Measurements from ENCODE around the gene UBAC2.
A peak's percentile ranks its signal among the peaks of the same experiment; 100 is the strongest.
"Not testable (repeated sequence)": the region's sequence is repeated elsewhere in the genome, so short reads cannot be mapped to it uniquely, and the experiment has no call there.

The UBAC2 gene

DNA sequence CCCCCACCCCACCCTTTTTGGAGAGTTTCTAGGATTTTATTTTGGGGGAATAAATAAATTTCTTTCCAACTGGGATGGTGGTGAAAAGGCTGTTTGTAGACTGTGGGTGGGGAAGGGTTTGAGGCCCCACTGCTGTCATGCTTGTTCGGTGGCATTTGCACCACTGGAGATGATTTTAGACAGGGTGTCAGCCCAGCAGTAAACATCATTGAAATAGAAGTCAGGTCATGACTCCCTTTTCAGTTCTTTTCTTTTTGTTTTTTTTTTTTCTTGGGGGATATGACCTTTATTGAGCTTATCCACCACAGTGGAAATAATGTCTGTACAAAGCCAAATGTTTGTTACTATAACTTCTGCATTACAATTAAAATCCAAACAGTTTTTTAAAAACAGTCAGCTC lies 14.1 kb downstream of the UBAC2 start:
- no peak for DNase-seq (ENCODE audit: low read depth)

DNA sequence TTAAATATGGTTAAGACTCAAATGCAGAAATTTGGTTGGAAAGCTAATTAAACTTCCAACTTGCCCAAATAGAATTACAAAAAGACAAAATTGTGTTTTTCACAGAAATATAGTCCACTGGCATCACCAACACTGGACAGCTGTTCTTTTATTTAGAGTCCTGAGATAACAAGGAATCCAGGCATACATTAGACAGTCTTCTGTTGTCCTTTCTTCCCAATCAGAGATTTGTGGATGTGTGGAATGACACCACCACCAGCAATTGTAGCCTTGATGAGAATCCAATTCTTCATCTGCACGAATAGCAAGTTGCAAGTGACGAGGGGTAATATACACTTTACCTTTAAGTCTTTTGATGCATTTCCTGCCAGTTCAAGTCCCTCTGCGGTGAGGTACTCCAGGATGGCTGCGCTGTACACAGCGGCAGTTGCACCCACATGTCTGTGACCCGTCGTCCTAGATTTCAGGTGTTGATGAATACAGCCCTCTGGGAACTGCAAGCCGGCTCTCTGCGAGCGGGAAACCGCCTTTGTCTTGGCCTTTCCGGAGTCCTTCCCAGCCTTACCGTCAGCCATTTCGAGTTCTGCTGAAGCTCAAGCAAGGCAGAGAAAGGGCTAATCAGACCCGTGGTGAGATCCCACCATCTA lies 14.7 kb downstream of the UBAC2 start:
- DNase-seq (ENCODE audit: low read depth): no peak

DNA sequence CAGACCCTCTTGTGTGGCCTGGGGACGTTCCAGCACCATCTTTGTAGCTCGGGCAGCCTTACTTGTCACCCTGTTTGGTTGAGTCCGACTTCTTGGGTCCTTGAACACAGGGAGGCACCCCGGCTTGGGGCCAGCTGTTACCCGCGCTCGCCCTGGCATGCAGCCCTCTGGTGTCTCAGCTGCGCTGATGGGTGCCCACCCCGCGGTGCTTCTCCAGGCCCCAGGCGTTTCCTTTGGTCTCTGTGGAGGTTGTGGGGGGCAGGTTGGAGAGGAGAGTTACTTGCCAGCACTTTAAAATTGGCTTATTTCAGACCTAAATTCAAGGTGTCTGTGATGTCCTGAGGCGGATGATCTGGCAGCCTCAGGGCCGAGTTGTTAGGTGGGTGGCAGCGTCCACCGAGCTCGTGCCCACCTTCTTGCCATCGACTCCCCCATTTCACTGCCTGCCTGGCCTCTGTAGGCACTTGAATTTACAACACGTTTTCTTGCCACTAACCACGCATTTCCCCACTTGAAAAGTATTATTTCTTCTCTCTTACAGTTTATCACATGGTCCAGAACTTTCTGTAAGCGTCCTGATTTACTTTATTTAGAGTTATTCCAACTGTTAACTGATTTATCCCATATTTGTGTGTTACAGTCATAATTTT lies 16.9 kb downstream of the UBAC2 start:
- no peak for DNase-seq (ENCODE audit: low read depth)

DNA sequence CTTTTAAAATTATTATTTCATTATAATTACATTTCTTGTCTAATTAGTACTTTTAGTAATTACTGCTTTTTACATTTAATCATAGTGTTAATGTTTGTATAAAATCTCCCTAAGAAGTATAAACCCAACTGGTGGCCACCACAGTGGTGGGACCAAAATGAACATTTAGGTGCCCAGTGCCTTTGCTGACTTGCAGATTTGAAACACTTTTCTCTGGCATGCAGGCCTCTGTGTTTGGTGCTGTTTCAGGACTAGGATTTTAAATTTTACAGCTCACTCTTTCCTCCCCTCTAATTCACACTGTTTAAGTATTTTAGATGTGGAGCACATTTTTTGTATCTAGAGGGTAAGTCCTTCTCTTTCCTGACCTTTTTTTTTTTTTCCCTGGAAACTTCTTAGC lies 17.5 kb downstream of the UBAC2 start:
- DNase-seq (ENCODE audit: low read depth): no peak

DNA sequence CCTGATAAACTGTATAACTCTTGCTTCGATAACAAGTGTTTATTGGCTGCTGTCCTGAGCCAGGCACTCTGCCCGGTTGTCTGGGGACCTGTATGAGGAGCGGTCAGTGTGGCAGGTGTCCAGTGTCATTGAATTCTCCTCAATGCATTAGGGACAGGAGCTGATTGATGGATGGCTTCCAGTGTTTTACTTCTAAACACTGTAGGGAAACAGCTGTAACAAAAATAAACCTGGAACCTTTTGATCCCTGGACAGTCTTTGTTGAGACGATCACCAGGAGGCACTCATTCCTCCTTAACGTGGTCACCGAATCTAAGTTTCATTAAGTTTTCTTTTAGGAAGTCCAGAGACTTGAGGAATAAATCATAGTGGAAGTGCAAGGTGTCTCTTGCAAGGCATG lies 17.9 kb downstream of the UBAC2 start:
- DNase-seq (ENCODE audit: low read depth): no peak

DNA sequence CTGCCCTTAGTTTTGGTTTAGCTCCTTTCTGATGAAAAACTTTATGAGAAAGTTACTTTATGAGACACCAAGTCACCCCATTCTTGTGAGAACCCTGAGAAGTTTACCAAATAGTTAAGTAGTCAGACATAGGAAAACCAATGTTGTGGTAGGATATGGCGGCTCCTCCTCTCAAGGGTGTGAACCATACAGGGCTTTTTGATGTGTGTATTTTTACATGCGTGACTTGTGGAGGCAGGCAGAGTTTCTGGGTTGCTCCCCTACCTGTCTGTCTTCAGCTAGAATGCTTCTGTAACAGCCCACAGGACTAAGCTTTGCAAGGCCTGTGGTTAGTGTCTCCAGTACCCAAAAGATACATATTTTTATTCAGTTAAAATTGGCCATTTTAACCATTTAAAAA lies 18.3 kb downstream of the UBAC2 start:
- peak; percentile 47 for DNase-seq (ENCODE audit: low read depth)

DNA sequence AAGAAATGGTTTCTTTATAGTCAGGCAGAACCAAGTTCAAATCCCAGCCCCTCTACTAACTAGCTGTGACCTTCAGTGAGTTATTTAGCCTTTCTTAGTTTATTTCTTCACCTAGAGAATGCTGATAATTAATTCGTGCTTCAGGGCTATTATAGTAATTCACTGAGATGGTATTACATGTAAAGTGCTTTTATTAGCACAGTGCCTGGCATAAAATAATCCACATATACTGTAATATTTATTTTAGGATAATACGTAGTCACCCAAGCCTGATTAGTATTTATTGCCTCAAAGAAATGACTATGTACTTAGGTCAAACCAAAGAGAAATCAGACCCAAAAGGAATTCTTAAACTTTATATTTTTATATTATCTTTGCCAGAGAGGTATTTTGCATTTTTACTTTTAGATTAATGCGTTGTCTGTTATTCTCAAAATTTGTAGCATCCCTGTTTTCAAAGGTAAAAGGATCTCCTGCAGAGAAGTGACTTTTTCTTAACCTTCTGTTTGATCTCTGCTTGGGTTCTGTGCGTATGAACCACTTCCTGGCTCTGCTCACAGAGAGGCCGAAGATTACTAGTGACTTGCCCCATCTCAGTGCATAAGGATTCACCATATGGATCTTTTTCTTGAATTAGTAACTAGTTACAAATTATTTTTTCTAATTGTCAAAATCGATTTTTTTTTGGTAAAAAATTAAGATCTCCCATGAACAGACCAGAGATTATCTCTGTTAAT lies 19.7 kb downstream of the UBAC2 start:
- no peak for DNase-seq (ENCODE audit: low read depth)

DNA sequence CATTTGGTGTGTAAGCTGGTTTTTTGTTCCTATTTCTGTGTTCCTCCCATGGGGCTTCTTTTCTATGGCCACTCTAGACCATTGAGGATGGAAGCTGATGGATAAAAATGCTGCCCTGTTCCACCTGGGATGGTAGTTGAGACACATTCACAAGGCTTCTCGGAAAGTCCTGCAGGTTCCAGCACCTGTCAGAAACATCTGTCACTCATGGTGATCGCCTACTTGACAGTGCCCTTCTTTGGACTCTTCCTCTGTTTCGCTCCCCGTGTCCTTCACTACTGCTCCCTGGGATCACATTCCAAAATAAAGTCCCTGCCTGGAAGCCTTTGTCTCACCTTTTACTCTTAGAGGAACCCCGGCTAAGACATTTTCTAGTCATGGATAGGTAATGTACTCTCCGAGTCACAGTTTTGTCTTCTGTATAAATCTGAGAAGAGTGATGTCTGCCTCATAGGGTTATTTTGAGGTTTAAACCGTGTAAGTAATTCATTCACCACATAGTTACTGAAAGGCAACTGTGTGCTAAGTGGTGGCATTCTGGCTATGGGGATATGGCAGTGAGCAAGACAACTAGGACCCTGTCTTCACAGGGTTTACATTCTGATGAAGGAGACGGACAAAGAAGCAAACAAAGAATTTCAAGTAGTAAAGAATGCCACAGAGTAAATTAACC lies 21.0 kb downstream of the UBAC2 start:
- DNase-seq (ENCODE audit: low read depth): no peak

DNA sequence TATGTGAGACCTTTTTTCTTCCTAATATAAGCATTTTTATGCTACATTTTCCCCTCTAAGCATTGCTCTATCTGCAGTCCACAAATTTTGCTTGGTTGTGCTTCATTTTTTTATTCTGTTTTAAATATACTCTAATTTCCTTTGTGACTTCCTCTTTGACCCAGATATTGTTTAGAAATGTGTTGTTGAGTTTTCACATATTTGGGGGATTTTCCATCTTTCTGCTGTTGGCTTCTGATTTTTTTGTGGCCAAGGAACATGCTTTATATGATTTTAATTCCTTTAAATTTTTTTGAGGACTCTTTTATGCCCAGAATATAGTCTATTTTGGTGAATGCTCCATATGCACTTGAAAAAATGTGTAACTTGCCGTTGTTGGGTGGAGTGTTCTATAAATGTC lies 22.9 kb downstream of the UBAC2 start:
- DNase-seq (ENCODE audit: low read depth): no peak

DNA sequence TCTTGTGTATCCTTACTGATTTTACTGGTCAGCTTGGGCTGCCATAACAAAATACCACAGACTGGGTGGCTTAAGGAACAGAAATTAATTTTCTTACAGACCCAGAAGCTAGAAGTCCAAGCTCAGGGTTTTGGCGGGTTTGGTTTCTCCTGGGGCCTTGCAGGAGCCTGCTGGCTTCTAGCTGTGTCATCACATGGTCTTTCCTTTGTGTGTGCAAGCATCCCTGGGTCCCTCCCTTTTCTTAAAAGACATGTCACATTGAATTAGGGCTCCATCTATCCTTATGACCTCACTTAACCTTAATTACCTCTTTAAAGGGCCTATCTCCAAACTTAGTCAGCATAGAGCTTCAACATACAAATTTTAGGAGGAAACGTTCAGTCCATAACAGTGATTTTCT lies 23.4 kb downstream of the UBAC2 start:
- DNase-seq (ENCODE audit: low read depth): no peak

DNA sequence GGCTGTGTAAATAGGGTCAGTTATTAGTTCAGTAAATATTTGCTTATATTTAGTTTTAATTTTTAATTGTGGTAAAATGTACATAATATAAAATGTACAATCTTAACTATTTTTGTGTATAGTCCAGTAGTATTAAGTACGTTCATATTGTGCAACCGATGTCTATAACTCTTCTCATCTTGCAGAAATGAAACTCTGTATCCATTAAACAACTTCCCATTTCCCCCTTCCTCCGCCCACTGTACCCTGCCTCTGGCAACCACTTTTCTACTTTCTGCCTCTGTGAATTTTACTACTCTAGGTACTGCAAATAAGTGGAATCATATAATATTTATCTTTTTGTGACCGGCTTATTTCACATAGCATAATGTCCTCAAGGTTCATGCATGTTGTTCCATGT lies 24.4 kb downstream of the UBAC2 start:
- DNase-seq (ENCODE audit: low read depth): no peak

DNA sequence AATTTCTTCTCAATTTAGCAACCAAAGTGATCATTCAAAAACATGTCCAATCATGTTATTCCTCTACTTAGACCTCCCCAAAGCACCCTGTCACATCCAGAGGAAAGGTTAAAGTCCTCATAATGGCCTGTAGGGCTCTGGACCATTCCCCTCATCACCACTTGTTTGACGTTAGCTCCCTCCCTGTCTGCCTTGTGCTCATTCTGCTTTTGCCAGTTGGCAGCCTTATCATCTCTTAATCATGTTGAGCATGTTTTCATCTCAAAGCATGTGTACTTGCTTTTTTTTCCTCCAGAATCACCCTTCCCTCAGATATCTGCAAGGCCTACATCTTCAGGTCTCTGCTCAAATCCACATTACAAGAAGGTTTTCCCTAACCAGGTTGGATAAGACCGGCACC lies 25.9 kb downstream of the UBAC2 start:
- no peak for DNase-seq (ENCODE audit: low read depth)

DNA sequence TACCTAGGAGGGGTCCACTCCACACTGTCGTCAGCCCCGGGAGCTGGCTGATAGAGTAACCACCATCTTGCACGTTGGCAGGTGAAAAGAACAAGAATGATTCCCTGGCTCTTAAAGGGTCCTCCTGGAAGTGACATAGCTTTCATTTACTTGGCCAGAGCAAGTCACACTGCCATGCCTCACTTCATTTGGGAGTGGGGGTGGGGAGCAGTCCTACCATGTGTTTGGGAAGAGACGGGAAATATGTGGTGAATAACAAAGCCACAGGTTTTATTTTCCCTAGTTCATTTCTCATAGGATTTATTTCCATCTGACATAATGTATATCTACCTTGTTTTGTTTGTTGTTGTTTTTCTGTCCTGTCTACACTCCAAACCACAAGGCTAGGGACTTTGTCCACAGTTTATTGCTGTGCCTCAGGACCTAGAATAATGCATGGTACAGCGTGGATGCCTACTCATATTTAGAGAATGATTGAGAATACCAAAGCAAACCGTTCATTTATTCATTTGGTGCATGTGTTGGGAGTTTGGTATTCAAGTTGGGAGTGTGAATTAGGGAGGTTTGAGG lies 26.8 kb downstream of the UBAC2 start:
- DNase-seq (ENCODE audit: low read depth): no peak

DNA sequence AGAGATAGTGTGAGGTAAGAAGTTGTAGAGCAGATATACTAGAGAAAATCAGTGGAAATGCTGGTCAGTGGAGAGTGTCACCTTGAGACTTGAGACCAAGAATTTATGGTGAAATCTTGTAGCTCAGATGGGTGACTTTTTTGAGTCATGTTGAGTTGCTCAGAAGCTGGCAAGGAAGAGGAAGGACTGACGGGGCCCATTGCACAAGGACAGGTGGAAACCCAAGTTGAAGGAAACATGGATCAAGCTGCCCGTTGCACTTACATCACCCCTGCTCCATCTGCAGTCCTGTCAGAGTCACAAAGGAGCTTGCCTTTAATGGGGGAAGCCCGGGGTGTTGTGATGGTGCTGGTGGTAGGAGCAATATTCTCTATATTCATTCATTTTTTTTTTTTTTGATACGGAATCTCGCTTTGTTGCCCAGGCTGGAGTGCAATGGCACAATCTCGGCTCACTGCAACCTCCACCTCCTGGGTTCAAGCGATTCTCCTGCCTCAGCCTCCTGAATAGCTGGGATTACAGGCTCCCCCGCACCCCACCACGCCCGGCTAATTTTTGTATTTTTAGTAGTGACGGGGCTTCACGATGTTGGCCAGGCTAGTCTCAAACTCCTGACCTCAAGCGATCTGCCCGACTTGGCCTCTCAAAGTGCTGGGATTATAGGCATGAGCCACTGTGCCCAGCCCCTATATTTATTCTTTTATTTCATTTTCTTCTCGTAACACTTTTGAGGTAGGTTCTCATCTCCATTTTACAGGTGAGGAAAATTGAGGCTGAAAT lies 27.4 kb downstream of the UBAC2 start:
- no peak for DNase-seq (ENCODE audit: low read depth)

DNA sequence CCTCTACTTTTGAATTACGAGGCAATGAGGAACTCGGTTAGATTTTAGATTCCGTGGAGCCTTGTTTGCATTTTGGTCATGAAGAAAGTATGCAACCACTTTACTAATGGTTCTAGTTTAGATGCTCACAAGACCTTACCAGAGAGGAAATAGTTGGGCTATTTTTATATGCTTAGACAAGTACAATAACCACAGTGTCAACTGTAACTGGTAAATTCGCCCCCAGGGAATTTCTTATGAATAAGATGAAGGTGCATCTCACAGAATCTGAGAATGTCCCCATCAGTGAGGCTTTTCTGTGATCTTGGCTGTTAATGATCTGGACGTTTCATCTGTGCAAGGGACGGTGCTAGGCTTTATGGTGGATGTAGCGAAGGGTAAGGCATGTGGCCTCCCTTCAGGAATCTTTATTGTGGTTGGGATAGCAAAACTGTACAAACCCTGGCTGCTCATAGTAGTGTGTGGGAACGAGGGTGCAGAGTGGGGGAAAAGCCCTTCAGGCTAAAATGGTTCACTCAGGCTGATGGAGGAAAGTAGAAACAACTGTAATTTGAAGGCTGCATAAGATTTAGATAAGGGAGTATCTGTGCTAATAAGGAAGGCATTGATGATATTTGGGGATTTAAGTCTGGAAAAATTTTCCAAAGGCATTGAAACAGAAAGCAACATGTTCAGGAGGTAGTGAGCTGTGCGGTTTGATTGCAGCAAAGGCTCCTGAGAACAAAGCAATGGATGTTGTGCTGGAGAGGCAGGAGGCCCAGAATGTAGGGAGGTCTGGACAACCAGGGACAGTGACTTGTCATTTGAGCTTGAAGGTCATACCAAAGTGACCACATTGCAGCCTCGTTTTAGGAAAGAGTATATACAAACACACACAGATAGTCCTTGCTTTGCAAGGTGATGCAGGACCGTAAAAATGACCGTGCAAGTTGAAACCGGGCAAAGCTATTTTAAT lies 28.4 kb downstream of the UBAC2 start:
- DNase-seq (ENCODE audit: low read depth): no peak

DNA sequence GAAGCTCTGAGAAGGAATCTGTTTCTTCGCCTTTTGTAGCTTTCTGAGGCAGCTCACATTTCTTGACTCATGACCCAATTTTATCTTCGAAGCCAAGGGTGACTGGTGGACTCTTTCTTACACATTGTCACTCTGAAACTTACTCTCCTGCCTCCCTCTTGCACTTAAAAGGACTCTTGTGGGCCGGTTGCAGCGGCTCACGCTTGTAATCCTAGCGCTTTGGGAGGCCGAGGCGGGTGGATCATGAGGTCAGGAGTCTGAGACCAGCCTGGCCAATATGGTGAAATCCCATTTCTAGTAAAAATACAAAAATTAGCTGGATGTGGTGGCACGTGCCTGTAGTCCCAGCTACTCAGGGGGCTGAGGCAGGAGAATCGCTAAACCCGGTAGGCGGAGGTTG lies 29.9 kb downstream of the UBAC2 start:
- not testable (repeated sequence) for DNase-seq (ENCODE audit: low read depth)

DNA sequence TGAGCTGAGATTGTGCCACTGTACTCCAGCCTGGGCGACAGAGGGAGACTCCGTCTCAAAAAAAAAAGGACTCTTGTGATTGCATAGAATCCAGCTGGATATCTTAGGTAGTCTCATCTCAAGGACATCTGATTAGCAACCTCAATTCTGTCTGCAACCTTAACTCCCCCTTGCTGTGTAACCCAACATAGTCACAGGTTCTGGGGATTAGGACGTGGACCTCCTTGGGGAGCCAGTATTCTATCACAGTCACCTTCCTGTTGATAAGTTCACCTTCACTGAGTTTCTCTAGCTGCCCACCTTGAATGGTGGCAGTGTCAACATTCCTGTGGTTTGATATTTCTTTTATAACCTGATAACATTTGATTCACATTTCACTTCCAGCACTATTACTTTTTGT lies 30.3 kb downstream of the UBAC2 start:
- no peak for DNase-seq (ENCODE audit: low read depth)

DNA sequence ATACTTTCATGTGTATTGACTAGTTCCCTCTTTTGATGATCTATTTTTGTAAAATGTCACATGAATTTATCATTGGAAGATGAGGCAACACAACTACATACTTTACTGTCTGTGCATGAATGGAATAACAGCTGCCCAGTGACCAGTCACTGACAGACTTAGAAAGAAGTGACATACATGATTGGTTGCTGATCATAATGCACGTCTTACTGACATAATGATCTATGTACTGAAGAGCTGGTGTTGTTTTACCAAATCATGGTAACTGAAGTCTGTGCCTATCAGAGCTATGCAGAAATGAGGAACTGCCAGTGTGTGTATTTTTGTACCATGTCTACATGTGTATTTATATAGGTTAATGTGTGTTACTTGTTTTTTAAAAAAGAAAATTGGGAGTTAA lies 31.1 kb downstream of the UBAC2 start:
- DNase-seq (ENCODE audit: low read depth): no peak

DNA sequence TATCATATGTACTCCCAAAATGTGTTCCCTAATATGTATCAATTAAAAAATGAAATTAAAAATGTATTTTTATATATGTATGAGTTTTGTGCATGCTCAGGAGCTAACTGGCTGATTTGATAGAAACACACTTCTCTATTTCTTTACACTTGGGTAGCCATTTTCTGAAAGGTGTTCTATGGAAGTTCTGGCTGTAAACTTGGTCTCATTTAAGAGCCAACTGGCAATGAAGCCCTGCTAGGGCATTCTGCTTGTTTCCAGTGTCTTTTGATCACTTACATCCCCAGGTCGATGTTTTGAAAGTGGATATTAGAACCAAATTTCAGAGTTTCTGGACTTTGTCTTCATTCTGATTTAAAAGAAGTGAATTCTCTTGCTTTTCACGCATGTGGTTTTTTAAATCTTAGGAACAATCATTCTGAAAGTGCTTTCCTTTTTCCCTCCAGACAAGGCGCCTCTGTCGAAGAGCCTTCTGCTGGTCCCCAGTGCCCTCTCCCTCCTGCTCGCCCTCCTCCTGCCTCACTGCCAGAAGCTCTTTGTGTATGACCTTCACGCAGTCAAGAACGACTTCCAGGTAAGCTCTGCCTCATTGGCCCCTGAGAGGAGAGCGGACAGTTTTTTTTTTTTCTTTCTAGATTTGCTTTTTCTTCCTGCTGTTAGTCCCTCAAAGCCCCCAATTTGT lies 37.5 kb downstream of the UBAC2 start:
- DNase-seq (ENCODE audit: low read depth): no peak

DNA sequence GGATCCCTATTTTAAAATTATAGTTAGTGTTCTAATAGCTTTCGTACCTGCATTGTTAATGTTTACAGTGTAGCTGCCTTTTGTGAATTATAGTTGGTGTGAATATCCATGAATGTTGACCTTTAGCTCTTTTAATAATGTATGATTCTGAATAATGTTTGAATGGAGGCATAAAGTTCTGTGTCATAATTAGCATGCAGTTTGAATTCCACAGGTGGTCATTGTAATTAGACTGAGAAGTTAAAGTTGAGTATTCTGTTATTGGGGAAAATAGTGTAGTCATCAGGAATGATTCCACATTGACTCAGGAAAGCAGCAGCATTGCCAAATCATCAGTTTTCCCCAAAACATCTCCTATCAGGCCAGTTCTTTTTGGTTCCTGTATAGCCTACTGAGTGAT lies 45.4 kb downstream of the UBAC2 start:
- no peak for DNase-seq (ENCODE audit: low read depth)

Data from activated T-cell treated with anti-CD3 and anti-CD28 coated beads for 24 hours (primary cell).